AG04449 (cell line): ENCODE data around the gene ARL4C.

Experiments
- CTCF ChIA-PET: fragments of 350-600 bp; formaldehyde crosslinking; extraction: SDS; loops from one replicate; lab custom pipeline; 2021; ENCODE audit warnings: antibody characterized with exemption; lab: Yijun Ruan, JAX
- POLR2A ChIA-PET: fragments of 400-600, 350-600 bp; formaldehyde crosslinking; extraction: SDS; loops from one replicate; lab custom pipeline; 2020; ENCODE audit warnings: antibody characterized with exemption, inconsistent platforms; lab: Yijun Ruan, JAX
- DNase-seq: peaks from one replicate; pipeline ENCODE4 v3.0.0-alpha.2; 2010; ENCODE audit warnings: low read depth, low spot score
- H3K4me3 ChIP-seq: 2 replicates; pipeline ENCODE4 v1.5.1; 2011; ENCODE audit warnings: low read depth, mild to moderate bottlenecking, control low read depth, low read length
- TF ChIP-seq, protein P1 (sequence below): IDR thresholded peaks from one replicate; pipeline ENCODE4 v1.5.1; 2011; ENCODE audit warnings: mild to moderate bottlenecking, moderate library complexity, low read length, control low read depth, inconsistent platforms; ENCODE audit not compliant: insufficient read depth; ENCODE audit errors: missing control alignments

ARL4C gene

GRCh38 chr2:234495251-234496054, 1.4 kb downstream of the ARL4C start:
- TF ChIP-seq, protein P1, sequence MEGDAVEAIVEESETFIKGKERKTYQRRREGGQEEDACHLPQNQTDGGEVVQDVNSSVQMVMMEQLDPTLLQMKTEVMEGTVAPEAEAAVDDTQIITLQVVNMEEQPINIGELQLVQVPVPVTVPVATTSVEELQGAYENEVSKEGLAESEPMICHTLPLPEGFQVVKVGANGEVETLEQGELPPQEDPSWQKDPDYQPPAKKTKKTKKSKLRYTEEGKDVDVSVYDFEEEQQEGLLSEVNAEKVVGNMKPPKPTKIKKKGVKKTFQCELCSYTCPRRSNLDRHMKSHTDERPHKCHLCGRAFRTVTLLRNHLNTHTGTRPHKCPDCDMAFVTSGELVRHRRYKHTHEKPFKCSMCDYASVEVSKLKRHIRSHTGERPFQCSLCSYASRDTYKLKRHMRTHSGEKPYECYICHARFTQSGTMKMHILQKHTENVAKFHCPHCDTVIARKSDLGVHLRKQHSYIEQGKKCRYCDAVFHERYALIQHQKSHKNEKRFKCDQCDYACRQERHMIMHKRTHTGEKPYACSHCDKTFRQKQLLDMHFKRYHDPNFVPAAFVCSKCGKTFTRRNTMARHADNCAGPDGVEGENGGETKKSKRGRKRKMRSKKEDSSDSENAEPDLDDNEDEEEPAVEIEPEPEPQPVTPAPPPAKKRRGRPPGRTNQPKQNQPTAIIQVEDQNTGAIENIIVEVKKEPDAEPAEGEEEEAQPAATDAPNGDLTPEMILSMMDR = no peak
- CTCF ChIA-PET = interaction anchor here (0.9 to 3.4 kb wide), 8 partner anchors 50 to 621 kb away, joined by 3 to 23 read pairs (median 5); no protein-coding TSS in a partner anchor
- POLR2A ChIA-PET = interaction anchor here (0.7 to 1.7 kb wide), 11 partner anchors 43 to 360 kb away, joined by 3 to 7 read pairs (median 4); no protein-coding TSS in a partner anchor
- no peak for DNase-seq
- peak overlapping the region; percentile 98 for H3K4me3 ChIP-seq

DNA sequence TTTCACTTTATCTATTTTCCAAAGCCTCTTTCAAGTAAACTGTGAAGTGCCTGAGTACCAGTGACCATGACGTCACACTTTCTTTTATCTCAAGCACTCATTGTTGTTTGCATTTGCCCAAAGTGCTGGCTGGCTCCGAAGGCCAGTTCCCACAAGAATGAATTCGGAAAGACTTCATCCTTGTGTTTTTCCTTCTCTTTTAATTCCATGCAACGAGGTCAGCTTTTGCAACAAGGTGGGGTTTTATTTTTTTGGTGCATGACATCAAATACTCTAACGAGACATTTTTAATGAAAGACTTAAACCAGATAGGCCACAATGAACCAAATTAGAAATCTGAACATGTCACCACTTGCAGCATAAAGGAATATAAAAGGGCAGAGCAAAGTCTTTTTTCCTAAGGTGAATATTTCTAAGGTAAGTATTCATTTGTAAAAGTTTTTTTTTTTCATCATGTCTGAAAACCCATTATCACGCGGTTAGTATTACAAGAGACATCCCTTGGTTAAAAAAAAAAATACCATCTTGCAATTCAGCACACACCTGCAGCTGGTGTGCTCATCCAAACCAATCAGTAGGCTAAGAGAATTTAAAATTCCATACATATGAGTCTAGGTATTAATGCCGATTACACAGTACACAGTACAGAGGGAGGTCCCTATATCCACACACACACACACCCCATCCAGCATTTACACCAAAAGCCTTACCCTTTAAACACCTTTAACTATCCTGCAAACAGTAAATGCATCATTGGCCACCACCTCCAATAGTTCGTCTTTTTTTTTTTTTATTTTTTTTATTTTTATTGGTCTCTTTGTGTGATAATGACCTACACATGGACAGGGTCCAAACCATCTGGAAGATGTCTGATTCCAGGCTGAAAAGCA, 2.3 kb downstream of the ARL4C start:
- POLR2A ChIA-PET = interaction anchor here (1.7 kb wide), 1 partner anchor 43 kb away, joined by 5 read pairs; no protein-coding TSS in a partner anchor
- no peak for DNase-seq

DNA sequence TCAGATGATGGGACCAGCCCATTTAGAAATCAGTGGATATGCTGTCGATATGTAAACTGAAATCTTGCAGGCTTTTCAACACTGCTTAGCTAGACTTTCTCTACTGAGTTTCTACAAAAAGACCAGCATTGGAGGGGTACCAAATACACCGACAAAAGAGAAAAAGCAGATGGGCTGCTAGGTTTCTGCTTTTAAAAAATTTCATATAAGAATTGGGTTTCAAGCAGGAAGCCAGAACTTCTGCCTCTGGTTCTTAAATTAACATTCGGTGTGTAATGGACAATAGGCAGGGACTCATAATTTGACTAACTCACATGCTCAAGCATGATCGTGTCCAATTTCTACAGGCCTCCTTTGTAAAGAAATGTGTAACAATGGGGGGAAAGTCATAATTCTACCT, 3.1 kb downstream of the ARL4C start:
- CTCF ChIA-PET = interaction anchor here (0.8 kb wide), 1 partner anchor 51 kb away, joined by 3 read pairs; no protein-coding TSS in a partner anchor
- POLR2A ChIA-PET = no interaction called here
- no peak for DNase-seq
- TF ChIP-seq, protein P1 = no peak
- peak overlapping the region; percentile 98 for H3K4me3 ChIP-seq

More for the DNA sequence above, 2.3 kb downstream of the ARL4C start:
- peak overlapping the region; percentile 98 for H3K4me3 ChIP-seq
- TF ChIP-seq, protein P1 = no peak
- CTCF ChIA-PET = interaction anchor here (0.8 to 2.0 kb wide), 4 partner anchors 50 to 622 kb away, joined by 3 to 10 read pairs (median 6); no protein-coding TSS in a partner anchor

DNA sequence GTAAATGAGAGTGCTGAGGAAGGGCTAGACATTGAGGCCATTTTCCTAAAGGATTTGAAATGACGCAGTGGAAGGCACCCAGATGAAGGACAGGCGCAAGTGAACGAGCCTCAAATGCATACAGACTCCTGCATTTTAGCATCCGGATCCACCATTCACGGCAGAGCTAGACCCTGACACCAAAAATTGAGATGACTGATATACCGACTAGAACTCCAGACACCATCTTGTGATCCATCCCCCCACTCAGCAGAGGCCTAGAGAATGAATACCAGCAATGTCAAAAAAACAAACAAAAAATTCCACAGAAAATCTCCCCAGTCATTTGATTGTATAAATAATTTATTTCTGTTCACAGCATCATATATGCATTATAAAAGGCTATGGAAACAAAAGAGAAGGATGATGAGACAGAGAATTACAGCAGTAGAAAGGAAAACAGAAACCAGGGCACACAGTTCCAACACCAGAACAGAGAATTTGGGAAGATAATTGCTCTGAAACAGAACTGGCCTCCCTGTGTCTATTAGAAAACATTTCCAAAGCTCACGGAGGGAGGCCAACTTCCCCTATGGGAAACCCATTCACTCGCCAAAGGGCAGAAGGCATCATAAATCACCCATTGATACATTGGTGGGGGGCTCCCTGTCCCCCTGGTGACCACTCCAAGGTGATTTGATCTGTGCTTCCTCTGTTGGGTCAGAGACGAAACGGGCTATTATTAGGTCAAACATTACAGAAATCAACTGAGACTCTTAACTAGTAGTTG, 4.0 kb downstream of the ARL4C start:
- TF ChIP-seq, protein P1 = no peak
- no peak for DNase-seq
- ChIA-PET POLR2A (interaction anchor here (0.6 to 0.7 kb wide), 2 partner anchors 207 to 347 kb away, joined by 3 read pairs; no protein-coding TSS in a partner anchor), CTCF (interaction anchor here (1.4 to 1.6 kb wide), 2 partner anchors 9 to 52 kb away, joined by 4 to 6 read pairs; no protein-coding TSS in a partner anchor)
- H3K4me3 ChIP-seq = peak overlapping the region; percentile 98

- ChIA-PET POLR2A (no interaction called here), CTCF (interaction anchor here (1.4 to 1.6 kb wide), 2 partner anchors 10 to 53 kb away, joined by 4 to 6 read pairs; no protein-coding TSS in a partner anchor)
- H3K4me3 ChIP-seq = no peak overlapping the region
- TF ChIP-seq, protein P1 = no peak
- no peak for DNase-seq
Observed at GRCh38 chr2:234491897-234492296, 5.0 kb downstream of the ARL4C start.
